ENCODE data around the gene SEMA3B.
"Not testable (repeated sequence)": the region's sequence is repeated elsewhere in the genome, so short reads cannot be mapped to it uniquely, and the experiment has no call there.

SEMA3B gene

GRCh38 chr3:50278123-50278879 is 9.4 kb downstream of the SEMA3B start:
- Histone ChIP-seq H3K9me3 (ENCODE audit: control insufficient read depth, low read length) (no peaks in the 10 kb centered on the region), H3K27ac (ENCODE audit: insufficient read depth, low read length, poor library complexity, severe bottlenecking) (no peak overlapping the region), H3K36me3 (ENCODE audit: control insufficient read depth, insufficient read depth, low read length) (no peaks in the 10 kb centered on the region), H3K4me1 (ENCODE audit: control insufficient read depth, insufficient read depth, low read length, poor library complexity, severe bottlenecking) (peaks cover 28% of the 10 kb centered on the region), H3K4me3 (ENCODE audit: insufficient read depth, low read depth, low read length, poor library complexity, severe bottlenecking) (no peak overlapping the region), H3K27me3 (replicated peaks; ENCODE audit: control insufficient read depth, insufficient read depth, low read length, poor library complexity, severe bottlenecking) (peaks cover 34% of the 10 kb centered on the region)
- DNase-seq = no peak

GRCh38 chr3:50278880-50279224 is 9.9 kb downstream of the SEMA3B start, which contains the start of gene LSMEM2:
Gene LSMEM2, plus strand, starts transcription at chr3:50279087. Its CDS starts 27 bp downstream, at chr3:50279114.
- Histone ChIP-seq H3K4me1 (ENCODE audit: control insufficient read depth, insufficient read depth, low read length, poor library complexity, severe bottlenecking) (peaks cover 24% of the 10 kb centered on the region), H3K9me3 (ENCODE audit: control insufficient read depth, low read length) (no peaks in the 10 kb centered on the region), H3K27ac (ENCODE audit: insufficient read depth, low read length, poor library complexity, severe bottlenecking) (no peak within 1 kb of the TSS), H3K27me3 (replicated peaks; ENCODE audit: control insufficient read depth, insufficient read depth, low read length, poor library complexity, severe bottlenecking) (peaks cover 28% of the 10 kb centered on the region), H3K4me3 (ENCODE audit: insufficient read depth, low read depth, low read length, poor library complexity, severe bottlenecking) (no peak within 1 kb of the TSS), H3K36me3 (ENCODE audit: control insufficient read depth, insufficient read depth, low read length) (no peaks in the 10 kb centered on the region)
- no peak for DNase-seq

DNA sequence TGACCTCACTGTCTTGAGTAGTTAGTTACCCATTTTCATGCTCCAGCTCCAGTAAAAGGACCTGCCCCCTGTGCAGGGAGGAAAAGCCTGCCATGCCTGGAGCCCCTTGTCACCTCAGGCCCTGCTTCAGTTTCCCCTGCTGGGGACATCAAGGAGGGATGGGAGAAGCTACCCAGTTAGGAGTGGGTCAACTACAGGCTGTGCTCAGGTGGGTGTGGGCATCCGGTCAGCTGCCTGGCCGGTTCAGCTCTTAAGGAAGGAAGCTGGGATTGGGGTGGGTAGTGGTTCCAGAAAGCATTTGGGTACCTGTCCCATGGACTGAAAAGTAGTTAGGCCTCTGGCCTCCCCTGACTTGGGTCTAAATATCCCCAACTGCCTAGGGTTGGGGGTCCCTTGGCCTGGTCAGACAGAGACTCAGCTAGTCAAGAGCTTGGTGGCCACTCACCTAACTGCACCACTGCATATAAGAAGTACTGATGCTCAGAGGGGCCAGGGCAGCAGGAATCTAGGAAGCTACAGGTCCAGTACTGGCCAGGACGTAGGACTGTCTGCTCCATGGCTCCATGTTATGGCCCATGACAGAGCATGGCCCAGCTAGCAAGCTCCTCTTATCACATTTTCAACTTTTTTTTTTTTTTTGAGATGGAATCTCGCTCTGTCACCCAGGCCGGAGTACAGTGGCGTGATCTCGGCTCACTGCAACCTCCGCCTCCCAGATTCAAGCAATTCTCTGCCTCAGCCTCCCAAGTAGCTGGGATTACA is 10.5 kb downstream of the SEMA3B start:
- Histone ChIP-seq H3K4me3 (ENCODE audit: insufficient read depth, low read depth, low read length, poor library complexity, severe bottlenecking) (no peak overlapping the region), H3K27ac (ENCODE audit: insufficient read depth, low read length, poor library complexity, severe bottlenecking) (no peak overlapping the region), H3K36me3 (ENCODE audit: control insufficient read depth, insufficient read depth, low read length) (no peaks in the 10 kb centered on the region), H3K27me3 (replicated peaks; ENCODE audit: control insufficient read depth, insufficient read depth, low read length, poor library complexity, severe bottlenecking) (peaks cover 24% of the 10 kb centered on the region), H3K9me3 (ENCODE audit: control insufficient read depth, low read length) (no peaks in the 10 kb centered on the region), H3K4me1 (ENCODE audit: control insufficient read depth, insufficient read depth, low read length, poor library complexity, severe bottlenecking) (peaks cover 19% of the 10 kb centered on the region)
- DNase-seq = no peak

- not testable (repeated sequence) for H3K9me3 ChIP-seq (ENCODE audit: control insufficient read depth, low read length); H3K4me3 ChIP-seq (ENCODE audit: insufficient read depth, low read depth, low read length, poor library complexity, severe bottlenecking); H3K4me1 ChIP-seq (ENCODE audit: control insufficient read depth, insufficient read depth, low read length, poor library complexity, severe bottlenecking); DNase-seq; H3K27me3 ChIP-seq (replicated peaks; ENCODE audit: control insufficient read depth, insufficient read depth, low read length, poor library complexity, severe bottlenecking); H3K27ac ChIP-seq (ENCODE audit: insufficient read depth, low read length, poor library complexity, severe bottlenecking)
- H3K36me3 ChIP-seq (ENCODE audit: control insufficient read depth, insufficient read depth, low read length) = peaks cover 19% of the 10 kb centered on the region
Measured at GRCh38 chr3:50284121-50284520, 15.2 kb downstream of the SEMA3B start.

DNA sequence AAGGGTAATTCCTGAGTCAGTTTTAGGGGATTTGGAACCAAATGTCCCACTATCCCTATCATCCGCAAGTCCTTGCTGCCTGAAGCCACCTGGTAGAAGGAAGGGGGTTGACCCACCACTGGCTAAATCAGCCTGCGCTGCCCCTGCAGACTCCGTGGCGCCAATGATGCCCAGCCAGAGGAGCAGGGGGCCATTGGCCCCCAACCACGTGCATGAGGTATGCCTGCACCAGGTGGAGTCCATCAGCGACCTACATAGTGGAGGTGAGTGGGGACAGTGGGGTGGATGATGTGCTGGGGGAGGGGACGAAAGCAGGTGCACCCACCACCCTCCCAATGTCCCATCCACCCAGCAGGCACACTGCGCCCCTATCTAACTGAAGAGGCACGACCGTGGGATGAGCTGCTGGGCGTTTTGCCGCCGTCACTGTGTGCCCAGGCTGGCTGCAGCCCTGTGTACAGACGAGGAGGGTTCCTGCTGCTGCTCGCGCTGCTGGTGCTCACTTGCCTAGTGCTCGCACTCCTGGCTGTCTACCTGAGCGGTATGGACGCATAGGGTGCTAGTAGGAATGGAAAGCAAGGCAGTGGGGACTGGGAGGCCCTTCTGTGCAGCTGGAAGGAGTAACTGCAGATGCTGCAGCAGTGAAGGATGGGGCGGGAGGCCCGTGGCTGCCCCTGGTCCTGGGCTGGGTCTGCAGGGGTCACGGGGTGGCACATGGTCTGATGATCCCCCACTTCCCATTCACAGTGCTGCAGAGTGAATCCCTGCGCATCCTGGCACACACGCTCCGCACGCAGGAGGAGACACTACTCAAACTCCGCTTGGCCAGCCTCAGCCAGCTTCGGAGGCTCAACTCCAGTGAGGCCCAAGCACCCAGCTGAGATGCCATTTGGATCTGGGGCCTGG is 17.6 kb downstream of the SEMA3B start:
- DNase-seq = no peak
- peaks cover 5% of the 10 kb centered on the region for H3K4me1 ChIP-seq (ENCODE audit: control insufficient read depth, insufficient read depth, low read length, poor library complexity, severe bottlenecking)
- no peak overlapping the region for H3K4me3 ChIP-seq (ENCODE audit: insufficient read depth, low read depth, low read length, poor library complexity, severe bottlenecking)
- H3K27me3 ChIP-seq (replicated peaks; ENCODE audit: control insufficient read depth, insufficient read depth, low read length, poor library complexity, severe bottlenecking) = no peaks in the 10 kb centered on the region
- H3K9me3 ChIP-seq (ENCODE audit: control insufficient read depth, low read length) = no peaks in the 10 kb centered on the region
- peaks cover 31% of the 10 kb centered on the region for H3K36me3 ChIP-seq (ENCODE audit: control insufficient read depth, insufficient read depth, low read length)
- no peak overlapping the region for H3K27ac ChIP-seq (ENCODE audit: insufficient read depth, low read length, poor library complexity, severe bottlenecking)

- no peak for DNase-seq
- no peaks in the 10 kb centered on the region for H3K27me3 ChIP-seq (replicated peaks; ENCODE audit: control insufficient read depth, insufficient read depth, low read length, poor library complexity, severe bottlenecking)
- H3K4me3 ChIP-seq (ENCODE audit: insufficient read depth, low read depth, low read length, poor library complexity, severe bottlenecking) = no peak overlapping the region
- H3K4me1 ChIP-seq (ENCODE audit: control insufficient read depth, insufficient read depth, low read length, poor library complexity, severe bottlenecking) = peaks cover 9% of the 10 kb centered on the region
- peaks cover 31% of the 10 kb centered on the region for H3K36me3 ChIP-seq (ENCODE audit: control insufficient read depth, insufficient read depth, low read length)
- H3K9me3 ChIP-seq (ENCODE audit: control insufficient read depth, low read length) = no peaks in the 10 kb centered on the region
- H3K27ac ChIP-seq (ENCODE audit: insufficient read depth, low read length, poor library complexity, severe bottlenecking) = no peak overlapping the region
Measured at GRCh38 chr3:50287262-50287661, 18.3 kb downstream of the SEMA3B start.

GRCh38 chr3:50288387-50289007 is 19.6 kb downstream of the SEMA3B start:
- Histone ChIP-seq H3K27me3 (replicated peaks; ENCODE audit: control insufficient read depth, insufficient read depth, low read length, poor library complexity, severe bottlenecking) (no peaks in the 10 kb centered on the region), H3K4me1 (ENCODE audit: control insufficient read depth, insufficient read depth, low read length, poor library complexity, severe bottlenecking) (peaks cover 17% of the 10 kb centered on the region), H3K4me3 (ENCODE audit: insufficient read depth, low read depth, low read length, poor library complexity, severe bottlenecking) (no peak overlapping the region), H3K27ac (ENCODE audit: insufficient read depth, low read length, poor library complexity, severe bottlenecking) (no peak overlapping the region), H3K36me3 (ENCODE audit: control insufficient read depth, insufficient read depth, low read length) (peaks cover 31% of the 10 kb centered on the region), H3K9me3 (ENCODE audit: control insufficient read depth, low read length) (no peaks in the 10 kb centered on the region)
- DNase-seq = no peak

- no peak overlapping the region for H3K27ac ChIP-seq (ENCODE audit: insufficient read depth, low read length, poor library complexity, severe bottlenecking)
- no peaks in the 10 kb centered on the region for H3K9me3 ChIP-seq (ENCODE audit: control insufficient read depth, low read length)
- H3K36me3 ChIP-seq (ENCODE audit: control insufficient read depth, insufficient read depth, low read length) = peaks cover 31% of the 10 kb centered on the region
- H3K4me1 ChIP-seq (ENCODE audit: control insufficient read depth, insufficient read depth, low read length, poor library complexity, severe bottlenecking) = peaks cover 17% of the 10 kb centered on the region
- H3K27me3 ChIP-seq (replicated peaks; ENCODE audit: control insufficient read depth, insufficient read depth, low read length, poor library complexity, severe bottlenecking) = no peaks in the 10 kb centered on the region
- H3K4me3 ChIP-seq (ENCODE audit: insufficient read depth, low read depth, low read length, poor library complexity, severe bottlenecking) = no peak overlapping the region
- no peak for DNase-seq
Measured at GRCh38 chr3:50289130-50289529, 20.2 kb downstream of the SEMA3B start.

DNA sequence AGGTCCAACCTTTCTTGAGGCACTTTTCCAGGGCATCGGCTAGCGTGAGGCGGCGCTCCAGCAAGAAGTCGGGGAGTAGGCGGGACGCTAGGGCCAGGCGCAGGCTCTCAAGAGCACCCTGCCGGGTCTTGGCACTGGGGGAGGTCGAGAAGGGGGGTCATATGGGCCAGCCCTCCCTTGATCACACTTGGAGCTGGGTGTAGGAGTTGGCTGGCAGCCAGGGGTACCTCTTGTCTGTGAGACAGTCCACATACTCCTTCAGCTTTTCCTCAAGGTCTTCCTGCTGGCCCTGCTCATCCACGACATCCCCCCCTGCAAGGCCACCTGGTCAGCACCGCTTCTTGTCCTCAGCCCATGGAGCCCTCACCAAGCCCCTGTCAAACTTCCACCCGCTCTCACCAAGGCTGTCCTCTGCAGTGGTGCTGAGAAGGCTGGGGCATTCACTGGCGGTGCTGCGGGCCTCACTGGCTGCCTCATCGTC is 21.3 kb downstream of the SEMA3B start:
- H3K36me3 ChIP-seq (ENCODE audit: control insufficient read depth, insufficient read depth, low read length) = peaks cover 31% of the 10 kb centered on the region
- peaks cover 17% of the 10 kb centered on the region for H3K4me1 ChIP-seq (ENCODE audit: control insufficient read depth, insufficient read depth, low read length, poor library complexity, severe bottlenecking)
- no peak overlapping the region for H3K27ac ChIP-seq (ENCODE audit: insufficient read depth, low read length, poor library complexity, severe bottlenecking)
- no peak for DNase-seq
- H3K27me3 ChIP-seq (replicated peaks; ENCODE audit: control insufficient read depth, insufficient read depth, low read length, poor library complexity, severe bottlenecking) = no peaks in the 10 kb centered on the region
- H3K9me3 ChIP-seq (ENCODE audit: control insufficient read depth, low read length) = no peaks in the 10 kb centered on the region
- no peak overlapping the region for H3K4me3 ChIP-seq (ENCODE audit: insufficient read depth, low read depth, low read length, poor library complexity, severe bottlenecking)
